HG02623 (cell line): ENCODE data around the gene PPARG.
"Not testable (repeated sequence)": the region's sequence is repeated elsewhere in the genome, so short reads cannot be mapped to it uniquely, and the experiment has no call there.

Experiments used
- ATAC-seq: cut with Tn5 transposase; IDR thresholded peaks from one replicate; pipeline ENCODE4 v1.9.1; 2021; ENCODE audit warnings: moderate library complexity; ENCODE audit not compliant: unreplicated experiment

Gene PPARG

GRCh38 chr3:12278566-12278965 lies 10.3 kb upstream of the PPARG start:
- ATAC-seq = no peak

- ATAC-seq = no peak
These were observed 9.1 kb upstream of the PPARG start for GRCh38 chr3:12279591-12280326.

- ATAC-seq = no peak
These were observed 8.5 kb upstream of the PPARG start for GRCh38 chr3:12280357-12280806.

- ATAC-seq = no peak
These were observed 4.3 kb upstream of the PPARG start for GRCh38 chr3:12284591-12284990.

- no peak for ATAC-seq
These were observed 3.8 kb upstream of the PPARG start for GRCh38 chr3:12285003-12285555.

GRCh38 chr3:12285779-12286178 lies 3.1 kb upstream of the PPARG start:
- ATAC-seq = not testable (repeated sequence)

- ATAC-seq = no peak
These were observed 2.4 kb upstream of the PPARG start for GRCh38 chr3:12286504-12286903.

- no peak for ATAC-seq
These were observed 1.7 kb upstream of the PPARG start for GRCh38 chr3:12286927-12287726.

- no peak for ATAC-seq
These were observed 1.1 kb upstream of the PPARG start for GRCh38 chr3:12287727-12288181.

- no peak for ATAC-seq
These were observed 654 bp downstream of the PPARG start for GRCh38 chr3:12289524-12289923.

GRCh38 chr3:12292770-12293169 lies 3.9 kb downstream of the PPARG start:
- no peak for ATAC-seq

GRCh38 chr3:12294885-12295580 lies 6.2 kb downstream of the PPARG start:
- no peak for ATAC-seq

GRCh38 chr3:12296511-12296910 lies 7.6 kb downstream of the PPARG start:
- no peak for ATAC-seq

- ATAC-seq = no peak
These were observed 10.2 kb downstream of the PPARG start for GRCh38 chr3:12299026-12299425.

- no peak for ATAC-seq
These were observed 11.3 kb downstream of the PPARG start for GRCh38 chr3:12300137-12300536.

- no peak for ATAC-seq
These were observed 12.2 kb downstream of the PPARG start for GRCh38 chr3:12301031-12301430.

- ATAC-seq = no peak
These were observed 12.6 kb downstream of the PPARG start for GRCh38 chr3:12301513-12301912.

- ATAC-seq = no peak
These were observed 13.7 kb downstream of the PPARG start for GRCh38 chr3:12302564-12302963.

- no peak for ATAC-seq
These were observed 14.7 kb downstream of the PPARG start for GRCh38 chr3:12303534-12303933.

GRCh38 chr3:12303993-12304392 lies 15.1 kb downstream of the PPARG start:
- no peak for ATAC-seq

- no peak for ATAC-seq
These were observed 18.3 kb downstream of the PPARG start for GRCh38 chr3:12307136-12307535.
